GM23248 (cell line): Measurements from ENCODE around the gene RFXANK.

ENCODE experiments used
- EZH2 ChIP-seq: fragments of 200-600 bp; sonication (generic); IDR thresholded peaks from 2 replicates; pipeline ENCODE4 v1.6.1; 2018; ENCODE audit warnings: antibody characterized with exemption, mild to moderate bottlenecking; ENCODE audit not compliant: insufficient read depth, poor library complexity, severe bottlenecking
- EZH2phosphoT487 ChIP-seq: fragments of 200-600 bp; sonication (generic); IDR thresholded peaks from 2 replicates; pipeline ENCODE4 v1.6.1; 2018; ENCODE audit warnings: antibody characterized with exemption, moderate library complexity, mild to moderate bottlenecking, low read depth; ENCODE audit not compliant: insufficient read depth

- TF ChIP-seq EZH2phosphoT487 (no peak), EZH2 (no peak)
Measured at GRCh38 chr19:19151418-19151817, 40.6 kb upstream of the RFXANK start.
